HL-60/S4 treated with phorbol 12-myristate 13-acetate at 8.2 ng/mL for 4 days and 3 days (cell line): ENCODE results near the gene PRSS2.
"Not testable (repeated sequence)": the region's sequence is repeated elsewhere in the genome, so short reads cannot be mapped to it uniquely, and the experiment has no call there.

Experiments
- in situ Hi-C: fragments of 300-500 bp; cut with MboI; formaldehyde crosslinking; loops from 2 replicates; pipeline ENCODE4 v1.15.0; 2022; ENCODE audit warnings: low sequenced_read_pairs

The PRSS2 gene

GRCh38 chr7:142770661-142771352, at the start of gene PRSS2:
TSS of gene PRSS2 (plus strand) at chr7:142770970. CDS start at chr7:142770983, 13 bp downstream.
- in situ Hi-C loops: no loop called here

DNA sequence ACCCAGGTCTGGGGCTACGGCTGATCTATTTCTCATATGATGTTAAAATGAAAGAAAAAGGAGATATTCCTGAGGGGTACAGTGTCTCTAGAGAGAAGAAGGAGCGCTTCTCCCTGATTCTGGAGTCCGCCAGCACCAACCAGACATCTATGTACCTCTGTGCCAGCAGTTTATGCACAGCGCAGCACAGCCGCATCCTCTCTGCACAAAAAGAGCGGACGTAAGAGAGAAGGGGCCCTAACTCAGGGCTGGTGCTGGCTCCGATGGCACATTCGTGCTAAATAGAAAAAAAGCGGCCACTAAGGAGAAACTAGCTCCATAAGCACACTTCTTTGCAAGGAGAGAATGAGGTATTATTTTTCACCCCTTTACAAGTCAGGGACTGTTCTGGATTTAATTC, 49.8 kb upstream of the PRSS2 start:
- in situ Hi-C loops: no loop called here

- in situ Hi-C loops: no loop called here
These were observed 48.4 kb upstream of the PRSS2 start for GRCh38 chr7:142722248-142722794.

- in situ Hi-C loops: no loop called here
These were observed 37.5 kb upstream of the PRSS2 start for GRCh38 chr7:142733271-142733670.

DNA sequence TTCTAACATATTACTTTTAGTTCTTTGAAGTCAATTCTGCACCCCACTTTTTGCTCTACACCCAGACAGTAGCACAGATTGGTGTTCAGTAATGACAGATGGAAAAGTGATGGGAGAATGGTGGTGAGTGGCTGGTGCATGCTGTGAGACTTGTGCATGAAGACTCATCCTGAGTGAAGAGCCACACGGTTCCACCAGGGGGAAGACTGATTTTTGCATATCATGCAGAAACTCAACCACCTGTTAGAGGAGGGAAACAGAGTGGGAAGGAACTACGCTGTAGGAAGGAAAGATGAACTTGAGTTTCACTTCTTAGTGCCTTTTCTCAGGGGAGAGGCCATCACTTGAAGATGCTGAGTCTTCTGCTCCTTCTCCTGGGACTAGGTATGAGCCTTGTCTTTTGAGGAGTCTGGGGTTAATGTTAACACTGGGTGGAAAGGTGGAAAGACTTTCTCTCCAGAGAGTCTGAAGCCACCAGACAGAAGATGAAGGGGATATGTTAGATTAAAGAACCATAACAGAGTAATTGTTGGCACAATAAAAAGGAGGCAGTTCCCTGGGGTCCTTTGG, 30.8 kb upstream of the PRSS2 start:
- in situ Hi-C loops: no loop called here

- in situ Hi-C loops: no loop called here
These were observed 30.0 kb upstream of the PRSS2 start for GRCh38 chr7:142740786-142741185.

DNA sequence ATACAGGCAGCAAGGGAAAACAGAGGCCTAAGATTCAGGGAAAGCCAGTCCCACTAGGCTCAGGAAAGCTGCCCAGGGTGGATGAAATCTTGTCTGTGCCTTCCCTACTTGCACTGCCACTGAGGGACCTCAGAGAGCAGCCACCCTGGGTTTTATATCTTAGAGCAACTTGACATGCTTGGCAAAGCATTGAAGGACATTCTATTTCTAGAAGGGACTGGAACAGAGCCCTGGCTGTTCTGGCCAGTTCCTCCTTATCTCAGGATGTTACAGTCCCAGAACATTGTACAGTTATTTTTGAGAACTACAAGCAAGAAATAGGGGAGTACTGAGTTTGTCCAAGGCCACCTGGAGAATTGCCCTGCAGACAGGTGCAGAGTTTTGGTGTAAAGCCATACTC, 28.8 kb upstream of the PRSS2 start:
- in situ Hi-C loops: not testable (repeated sequence)

DNA sequence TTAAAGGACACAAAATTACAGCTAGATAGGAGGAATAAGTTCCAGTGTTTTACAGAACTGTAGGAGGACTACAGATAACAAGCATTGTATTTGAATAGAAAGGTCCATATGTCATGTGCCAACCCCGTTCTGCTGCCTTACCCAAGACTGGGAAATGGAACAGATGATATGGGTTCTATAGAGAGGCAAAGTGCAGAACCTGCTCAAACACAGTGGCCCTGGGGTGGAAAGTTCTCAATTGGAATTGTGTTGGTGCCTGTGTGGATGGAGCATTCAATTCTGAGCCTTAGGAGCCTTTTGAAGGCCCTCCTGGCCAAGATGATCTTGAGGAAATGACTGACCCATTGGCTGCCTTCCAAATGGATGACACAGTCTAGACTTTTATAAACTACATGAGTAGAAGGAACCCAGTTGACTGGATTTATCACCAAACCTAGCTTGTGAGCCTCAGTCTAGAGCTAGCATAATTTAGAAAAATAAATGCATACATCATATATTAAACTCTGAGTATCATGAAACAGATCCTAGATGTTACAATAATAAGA, 25.6 kb upstream of the PRSS2 start:
- in situ Hi-C loops: no loop called here

- in situ Hi-C loops: no loop called here
These were observed 25.0 kb upstream of the PRSS2 start for GRCh38 chr7:142745745-142746144.

DNA sequence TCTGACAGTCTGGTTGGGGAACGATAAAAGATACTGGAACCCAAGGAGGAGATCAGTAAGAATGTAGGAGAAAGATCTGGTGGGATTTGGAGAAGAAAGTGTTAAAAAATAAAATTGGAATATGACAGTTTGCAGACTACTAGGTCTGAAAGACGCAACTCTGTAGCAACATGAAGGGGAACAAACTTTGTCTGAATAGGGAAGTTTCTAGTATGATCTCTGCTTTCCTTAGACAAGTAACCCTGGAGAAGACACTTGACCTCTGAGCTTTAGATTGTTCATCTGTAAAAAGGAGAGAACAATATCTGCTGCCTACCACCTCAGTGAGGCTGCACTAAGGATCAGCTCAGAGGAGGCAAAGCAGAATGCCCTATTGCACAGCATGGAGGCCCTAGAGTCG, 24.5 kb upstream of the PRSS2 start:
- in situ Hi-C loops: no loop called here

GRCh38 chr7:142748410-142748809, 22.4 kb upstream of the PRSS2 start:
- in situ Hi-C loops: not testable (repeated sequence)

- in situ Hi-C loops: no loop called here
These were observed 21.4 kb upstream of the PRSS2 start, which contains the start of gene PRSS1 for GRCh38 chr7:142749218-142749993. TSS of gene PRSS1 (plus strand) at chr7:142749472. CDS start at chr7:142749485, 13 bp downstream.

DNA sequence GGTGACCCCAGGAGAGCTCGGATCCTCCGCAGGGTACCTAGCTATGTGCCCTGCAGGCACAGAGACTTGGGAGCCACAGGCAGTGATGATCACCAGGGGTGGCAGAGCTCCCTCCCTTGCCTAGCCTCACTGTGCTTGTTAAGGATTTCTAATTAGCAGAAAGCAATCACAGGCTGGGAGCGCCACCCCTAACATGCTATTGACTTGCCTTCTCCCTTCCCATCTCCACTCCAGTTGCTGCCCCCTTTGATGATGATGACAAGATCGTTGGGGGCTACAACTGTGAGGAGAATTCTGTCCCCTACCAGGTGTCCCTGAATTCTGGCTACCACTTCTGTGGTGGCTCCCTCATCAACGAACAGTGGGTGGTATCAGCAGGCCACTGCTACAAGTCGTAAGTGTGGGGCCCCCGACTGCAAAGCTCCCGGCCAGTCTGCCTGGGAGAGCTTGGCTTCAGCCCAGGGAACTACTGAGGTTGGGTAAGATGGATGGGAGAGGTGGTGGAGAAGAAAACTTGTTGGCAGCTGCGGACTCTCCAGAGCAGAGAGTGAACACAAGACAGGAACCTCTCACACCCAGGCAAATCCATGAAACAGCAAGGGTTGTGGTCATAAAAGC, 20.3 kb upstream of the PRSS2 start:
- in situ Hi-C loops: no loop called here

GRCh38 chr7:142751526-142752175, 19.1 kb upstream of the PRSS2 start:
- in situ Hi-C loops: not testable (repeated sequence)

- in situ Hi-C loops: no loop called here
These were observed 18.2 kb upstream of the PRSS2 start for GRCh38 chr7:142752376-142753225.

DNA sequence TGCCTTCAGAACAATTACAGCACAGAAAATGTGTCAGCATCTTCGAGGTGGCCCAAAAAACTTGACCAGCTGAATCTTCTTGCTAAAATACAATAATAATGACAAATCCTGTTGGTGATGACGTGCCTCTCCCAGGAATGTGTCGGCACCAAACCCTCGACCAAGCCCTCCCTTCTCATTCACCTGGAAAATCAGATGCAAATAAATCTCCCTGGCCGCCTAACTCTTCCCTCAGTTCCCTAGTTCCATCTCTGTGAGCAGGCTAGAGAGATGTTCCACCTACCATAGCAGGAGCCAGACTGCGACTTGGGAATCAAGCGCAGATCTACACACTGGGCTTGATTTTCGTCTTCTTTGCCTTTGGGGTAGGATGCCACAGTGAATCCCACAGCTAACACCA, 17.4 kb upstream of the PRSS2 start:
- in situ Hi-C loops: no loop called here

GRCh38 chr7:142753925-142754491, 16.8 kb upstream of the PRSS2 start:
- in situ Hi-C loops: not testable (repeated sequence)

DNA sequence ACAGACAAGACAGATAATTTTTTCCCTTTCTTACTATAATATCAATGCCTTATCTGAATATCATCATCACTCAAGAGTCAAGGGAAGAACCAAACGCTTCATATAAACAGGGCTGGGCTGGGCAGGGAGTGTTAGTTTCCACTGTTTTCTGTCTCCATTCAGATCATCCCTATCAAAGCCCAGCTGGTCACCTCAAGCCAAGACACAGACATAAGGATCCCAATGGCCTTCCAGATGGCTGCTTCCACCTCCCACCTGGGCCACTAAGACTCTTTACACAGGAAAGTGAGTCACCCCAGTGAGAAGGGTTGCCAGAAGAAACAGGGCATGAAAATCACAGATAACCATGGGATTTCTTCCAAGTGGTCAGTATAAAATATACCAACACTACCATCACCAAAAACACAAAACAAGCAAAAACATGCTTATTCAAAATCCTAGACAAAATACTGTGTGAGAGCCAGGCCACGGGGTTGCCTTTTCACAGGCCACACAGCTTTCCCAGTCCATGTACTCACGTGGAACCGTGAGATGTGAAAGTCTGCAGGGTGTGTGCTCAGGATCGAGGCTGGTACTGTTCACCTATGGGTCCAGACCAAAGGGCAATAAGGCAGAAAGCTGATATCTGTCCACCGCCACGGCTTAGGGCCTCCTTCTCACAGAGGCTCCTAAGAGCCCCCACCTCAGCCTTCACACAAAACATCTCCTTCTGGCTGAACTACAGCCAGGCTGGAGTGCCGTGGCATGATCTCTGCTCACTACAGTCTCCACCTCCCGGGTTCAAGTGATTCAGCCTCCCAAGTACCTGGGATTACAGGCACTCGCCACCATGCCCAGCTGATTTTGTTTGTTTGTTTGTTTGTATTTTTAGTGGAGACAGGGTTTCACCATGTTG, 15.8 kb upstream of the PRSS2 start:
- in situ Hi-C loops: no loop called here
